Naive B cell (primary cell): ENCODE data around the gene CYP3A5. TPM values are rescaled to one million over a fixed set of nuclear protein-coding genes. Genes with fewer than 3 reads are reported as not detected.
"Not testable (repeated sequence)": the region's sequence is repeated elsewhere in the genome, so short reads cannot be mapped to it uniquely, and the experiment has no call there.

ENCODE experiments used
- ATAC-seq, 2 donors: fragments of 150-1000 bp; cut with Tn5 transposase; 2 replicates each; pipeline ENCODE4 v1.10.0; 2021; ENCODE audit warnings: low read depth in 2 of 2, mild to moderate bottlenecking in 2 of 2, moderate library complexity in 2 of 2
- DNase-seq: peaks from one replicate; pipeline ENCODE4 v3.0.0; 2022
- H3K27ac Mint-ChIP-seq, 6 donors: one replicate each; pipeline ENCODE4 v1.8.0; 2020 to 2022; ENCODE audit warnings: mild to moderate bottlenecking in 6 of 6, mixed read lengths in 6 of 6, moderate library complexity in 5 of 6, inconsistent platforms in 2 of 6
- H3K27me3 Mint-ChIP-seq, 3 donors: one replicate each; pipeline ENCODE4 v1.8.0; 2021 to 2022; ENCODE audit warnings: mixed read lengths in 3 of 3, mild to moderate bottlenecking in 1 of 3
- H3K36me3 Mint-ChIP-seq, 2 donors: one replicate each; pipeline ENCODE4 v1.8.0; 2020 to 2022; ENCODE audit warnings: mixed read lengths in 2 of 2, inconsistent platforms in 1 of 2, mild to moderate bottlenecking in 1 of 2
- H3K4me1 Mint-ChIP-seq, 3 donors: one replicate each; pipeline ENCODE4 v1.8.0; 2020 to 2022; ENCODE audit warnings: mixed read lengths in 3 of 3, inconsistent platforms in 1 of 3, mild to moderate bottlenecking in 1 of 3, moderate library complexity in 1 of 3
- H3K4me3 Mint-ChIP-seq, 8 donors: one replicate each; pipeline ENCODE4 v1.8.0; 2020 to 2022; ENCODE audit warnings: mild to moderate bottlenecking in 8 of 8, mixed read lengths in 8 of 8, moderate library complexity in 8 of 8, inconsistent platforms in 2 of 8
- H3K9me3 Mint-ChIP-seq, 7 donors: one replicate each; pipeline ENCODE4 v1.8.0; 2020 to 2022; ENCODE audit warnings: mixed read lengths in 7 of 7, mild to moderate bottlenecking in 5 of 7, inconsistent platforms in 2 of 7, moderate library complexity in 1 of 7
- polyA plus RNA-seq, 6 donors: library from polyadenylated mRNA; unstranded; fragments of 300-500 nt; fragmentation: Illumina TruSeq; gene quantifications; one replicate each; pipeline ENCODE4 v1.2.3, GENCODE V29; 2021; ENCODE audit warnings: low read depth in 6 of 6

The CYP3A5 gene
- polyA plus RNA-seq, result under 1 TPM in 2 of 6 donors, not detected in 4; 0.40 to 0.52 TPM

DNA sequence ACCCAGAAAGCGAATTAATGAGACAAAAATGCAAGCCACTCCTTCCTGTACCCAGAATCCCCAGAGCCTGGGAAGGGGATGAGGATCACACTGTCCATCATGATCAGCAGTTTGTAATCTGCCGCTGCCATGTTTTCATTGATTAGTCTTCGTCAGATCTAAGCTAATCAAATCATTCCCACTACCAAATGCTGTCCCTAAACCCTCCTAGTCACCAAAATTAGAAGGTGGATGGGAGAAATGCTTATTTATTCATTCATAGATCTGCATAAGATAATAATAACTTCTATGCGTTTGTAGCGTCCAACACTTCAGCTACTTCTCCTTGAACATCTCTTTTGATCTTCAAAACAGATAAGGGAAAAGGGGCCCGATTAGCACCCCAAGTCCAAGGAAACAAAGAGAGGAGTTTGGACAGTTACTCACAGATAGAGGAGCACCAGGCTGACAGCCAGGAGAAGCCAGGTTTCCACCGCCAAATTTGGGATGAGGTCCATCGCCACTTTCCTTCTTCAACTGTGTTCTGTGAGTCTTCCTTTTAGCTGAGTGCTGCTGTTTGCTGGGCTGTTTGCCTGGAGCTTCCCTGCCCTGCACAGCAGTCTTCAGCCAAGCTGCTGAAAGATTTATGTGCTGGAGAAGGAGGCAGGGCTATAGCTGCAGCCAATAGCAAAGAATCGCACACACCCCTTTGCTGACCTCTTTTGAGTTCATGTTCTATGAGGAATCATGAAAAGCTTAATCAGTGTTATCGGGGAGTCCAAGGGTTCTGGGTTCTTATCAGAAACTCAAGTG is at the start of gene CYP3A5:
CYP3A5 (minus strand) TSS at position 597 of the 792 bp plus-strand sequence; CDS start at position 497, 100 bp downstream.
- Mint-ChIP-seq H3K4me3 (no peak within 1 kb of the TSS), H3K27me3 (peaks cover 4 to 24% (median 16%) of the 10 kb centered on the region in 3 donors), H3K4me1 (peaks cover 0 to 5% (median 4%) of the 10 kb centered on the region in 3 donors), H3K27ac (peak within 1 kb of the TSS in 1 of 6 donors; percentile 39), H3K9me3 (peaks cover 4 to 18% (median 12%) of the 10 kb centered on the region in 7 donors), H3K36me3 (peaks cover 17 to 20% of the 10 kb centered on the region in 2 donors)
- ATAC-seq (no peak), DNase-seq (no peak)

DNA sequence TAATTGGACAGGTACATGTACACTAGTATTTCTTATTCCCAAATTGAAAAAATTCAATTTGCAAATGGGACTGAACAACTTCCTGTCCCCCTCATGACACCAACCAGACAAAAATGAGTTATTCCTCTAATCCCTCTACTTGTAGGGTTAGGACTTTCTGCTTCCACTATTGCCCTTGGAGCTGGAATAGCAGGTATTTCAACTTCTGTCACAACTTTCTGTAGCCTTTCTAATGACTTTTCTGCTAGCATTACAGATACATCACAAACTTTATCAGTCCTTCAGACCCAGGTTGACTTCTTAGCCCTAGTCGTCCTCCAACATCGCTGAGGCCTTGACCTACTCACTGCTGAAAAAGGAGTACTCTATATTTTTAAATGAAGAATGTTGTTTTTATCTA is 48.8 kb upstream of the CYP3A5 start:
- ATAC-seq (no peak), DNase-seq (no peak)
- Mint-ChIP-seq H3K4me1 (no peaks in the 10 kb centered on the region), H3K4me3 (no peak overlapping the region), H3K9me3 (peaks cover 0 to 2% (median 0%) of the 10 kb centered on the region in 7 donors), H3K27me3 (peaks cover 8 to 12% (median 11%) of the 10 kb centered on the region in 3 donors), H3K36me3 (peaks cover 0 to 12% of the 10 kb centered on the region in 2 donors), H3K27ac (no peak overlapping the region)

DNA sequence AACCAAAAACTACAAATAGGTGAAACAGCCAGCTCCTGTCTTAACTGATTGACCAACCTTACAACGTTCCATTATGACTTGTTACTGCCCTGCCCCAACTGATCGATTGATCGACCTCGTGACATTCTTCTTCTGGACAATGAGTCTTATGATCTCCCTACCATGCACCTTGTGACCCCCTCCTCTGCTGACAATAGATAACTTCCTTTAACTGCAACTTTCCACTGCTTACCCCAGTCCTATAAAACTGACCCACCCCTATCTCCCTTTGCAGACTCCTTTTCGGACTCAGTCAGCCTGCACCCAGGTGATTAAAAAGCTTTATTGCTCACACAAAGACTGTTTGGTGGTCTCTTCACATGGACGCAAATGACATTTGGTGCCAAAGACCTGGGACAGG is 43.4 kb upstream of the CYP3A5 start:
- not testable (repeated sequence) for DNase-seq, H3K4me1 Mint-ChIP-seq, ATAC-seq, H3K4me3 Mint-ChIP-seq, H3K9me3 Mint-ChIP-seq, H3K27ac Mint-ChIP-seq
- peaks cover 16 to 19% (median 17%) of the 10 kb centered on the region in 3 donors for H3K27me3 Mint-ChIP-seq
- peaks cover 0 to 15% of the 10 kb centered on the region in 2 donors for H3K36me3 Mint-ChIP-seq

DNA sequence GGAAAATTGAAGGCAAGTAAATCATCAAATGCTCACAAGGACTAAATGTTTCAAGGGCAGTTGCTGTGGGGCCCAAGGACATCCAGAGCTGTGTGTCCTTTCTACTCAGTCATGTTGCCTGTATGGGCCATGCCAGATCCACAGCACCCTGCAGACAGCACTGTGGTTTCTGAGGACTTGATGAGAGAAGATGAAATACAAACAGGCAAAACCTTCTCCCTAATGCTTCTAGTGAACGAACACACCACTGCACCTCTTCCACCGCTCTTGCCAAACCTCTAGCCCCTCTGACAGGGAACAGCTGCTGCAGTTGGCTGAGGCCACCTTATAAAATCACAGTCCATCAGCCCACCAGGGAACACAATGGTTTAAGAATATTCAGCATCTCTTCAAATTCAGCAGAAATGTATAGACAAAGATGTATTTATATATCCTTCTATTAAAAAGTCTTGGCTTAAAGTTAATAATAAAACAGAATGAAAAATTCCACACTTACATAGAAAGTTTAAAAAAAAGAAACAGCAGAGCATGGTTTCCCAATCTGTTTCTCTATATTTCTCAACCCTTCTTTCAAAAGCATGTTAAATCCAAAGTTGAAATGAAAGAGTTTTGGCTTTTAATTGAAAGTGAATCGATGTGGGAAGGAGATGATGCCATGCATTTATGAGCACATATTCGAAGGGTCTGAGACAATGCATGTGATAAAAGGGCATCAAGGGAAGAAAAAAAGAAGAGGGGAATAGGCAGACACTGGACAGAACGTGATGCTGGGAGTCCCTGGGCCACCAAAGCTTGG is 41.2 kb upstream of the CYP3A5 start:
- H3K36me3 Mint-ChIP-seq, result peaks cover 0 to 15% of the 10 kb centered on the region in 2 donors
- no peak overlapping the region for H3K27ac Mint-ChIP-seq
- H3K4me3 Mint-ChIP-seq, result peak overlapping the region in 1 of 8 donors; percentile 26
- no peak for ATAC-seq
- H3K27me3 Mint-ChIP-seq, result peaks cover 16 to 22% (median 19%) of the 10 kb centered on the region in 3 donors
- H3K9me3 Mint-ChIP-seq, result peaks cover 0 to 4% (median 0%) of the 10 kb centered on the region in 7 donors
- H3K4me1 Mint-ChIP-seq, result no peaks in the 10 kb centered on the region
- no peak for DNase-seq

DNA sequence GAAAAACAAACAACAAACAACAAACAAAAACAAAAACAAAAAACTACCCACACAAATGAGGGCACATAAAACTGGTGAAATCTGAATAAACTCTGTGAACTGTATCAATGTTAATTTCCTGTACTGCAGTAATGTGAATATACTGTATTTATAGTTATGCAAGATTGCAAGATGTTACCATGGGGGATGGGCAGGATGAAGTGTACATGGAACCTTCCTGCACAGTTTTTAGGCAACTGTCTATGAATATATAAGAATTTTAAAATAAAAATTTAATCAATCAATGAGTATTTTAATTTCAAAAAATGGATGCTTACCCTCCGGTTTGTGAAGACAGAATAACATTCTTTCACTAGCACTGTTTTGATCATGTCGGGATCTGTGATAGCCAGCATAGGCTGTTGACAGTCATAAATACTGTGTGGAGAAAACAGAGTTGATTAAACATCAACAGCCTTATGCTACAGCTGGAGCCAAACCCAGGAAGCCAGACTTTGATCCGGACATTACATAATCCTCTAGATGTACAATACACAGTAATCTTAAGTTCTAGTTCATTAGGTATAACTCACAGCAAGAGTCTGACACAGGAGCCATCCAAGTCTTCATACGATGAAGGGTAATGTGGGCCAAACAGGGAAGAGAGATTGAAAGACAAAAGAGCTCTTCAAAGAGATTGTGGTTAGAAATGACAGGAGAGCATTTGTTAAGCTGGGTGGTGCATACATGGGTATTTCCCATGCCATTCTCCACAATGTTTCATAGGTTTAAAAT is 40.4 kb upstream of the CYP3A5 start:
- Mint-ChIP-seq H3K27ac (no peak overlapping the region), H3K4me1 (no peaks in the 10 kb centered on the region), H3K27me3 (peaks cover 16 to 22% (median 19%) of the 10 kb centered on the region in 3 donors), H3K9me3 (peaks cover 0 to 5% (median 0%) of the 10 kb centered on the region in 7 donors), H3K36me3 (peaks cover 5 to 15% of the 10 kb centered on the region in 2 donors), H3K4me3 (no peak overlapping the region)
- ATAC-seq (no peak), DNase-seq (no peak)

DNA sequence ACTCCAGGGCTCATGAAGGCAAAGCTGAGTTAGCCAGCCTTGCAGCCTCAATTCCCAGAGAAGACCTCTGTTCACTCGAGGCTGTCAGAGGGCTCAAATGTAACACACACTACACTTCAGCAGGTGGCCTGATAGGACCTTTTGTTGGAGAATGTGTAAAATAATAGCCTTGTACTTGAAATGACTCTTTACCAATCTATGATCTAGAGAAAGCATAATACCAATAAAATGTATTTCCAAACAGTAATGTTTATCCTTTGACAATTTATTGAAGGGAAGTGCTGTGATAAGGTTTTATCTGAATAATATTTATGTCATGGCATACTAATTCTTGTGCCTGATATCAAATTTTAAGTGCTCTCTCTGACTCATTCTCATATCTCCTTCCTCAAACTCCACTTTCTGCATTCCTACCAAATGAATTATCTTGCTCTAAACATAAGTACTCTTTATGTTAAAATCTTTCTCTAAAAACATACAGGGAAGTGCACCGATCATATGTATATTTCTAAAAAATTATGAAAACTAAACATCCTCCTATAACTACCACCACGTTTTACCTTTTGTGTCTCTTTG is 34.3 kb upstream of the CYP3A5 start:
- DNase-seq, result no peak
- Mint-ChIP-seq H3K27ac (no peak overlapping the region), H3K36me3 (peaks cover 0 to 16% of the 10 kb centered on the region in 2 donors), H3K9me3 (peaks cover 0 to 19% (median 7%) of the 10 kb centered on the region in 7 donors), H3K4me1 (no peaks in the 10 kb centered on the region), H3K4me3 (no peak overlapping the region), H3K27me3 (peaks cover 0 to 11% (median 3%) of the 10 kb centered on the region in 3 donors)
- no peak for ATAC-seq

DNA sequence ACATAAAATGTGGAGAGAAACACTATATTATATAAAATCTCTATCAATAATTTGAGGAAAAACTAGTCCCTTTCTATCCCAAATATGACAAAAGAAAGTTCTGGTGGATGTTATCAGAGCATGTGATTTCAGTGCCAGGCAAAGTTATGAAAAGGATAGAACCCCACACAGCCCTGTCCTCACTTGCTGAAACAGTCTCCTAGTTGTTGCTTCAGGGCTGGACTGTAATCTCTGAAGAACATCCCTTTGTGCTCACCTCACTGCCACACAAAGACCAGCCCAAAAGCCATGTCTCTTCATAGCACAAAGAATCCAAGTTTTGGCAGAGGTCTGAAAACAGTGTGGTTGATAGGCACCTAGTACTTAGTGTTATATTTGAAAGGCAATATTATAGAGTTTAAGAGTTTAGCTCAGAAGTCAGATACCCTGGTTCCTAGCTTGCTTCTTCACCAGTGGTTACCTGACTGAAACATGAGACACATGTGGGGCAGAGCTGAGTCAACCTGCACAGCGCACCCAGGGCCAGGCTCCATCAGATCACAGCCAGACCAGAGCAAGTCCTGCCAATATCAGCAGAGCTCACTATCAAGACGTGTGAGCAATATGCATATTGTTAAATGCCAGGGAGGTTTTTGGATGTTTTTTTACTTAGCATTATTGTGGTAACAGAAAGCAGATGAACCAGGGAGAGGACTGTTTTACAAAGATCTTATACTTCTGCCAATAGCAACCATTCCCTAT is 30.2 kb upstream of the CYP3A5 start:
- Mint-ChIP-seq H3K36me3 (peaks cover 22 to 43% of the 10 kb centered on the region in 2 donors), H3K27me3 (peaks cover 0 to 7% (median 3%) of the 10 kb centered on the region in 3 donors), H3K9me3 (peaks cover 6 to 53% (median 33%) of the 10 kb centered on the region in 7 donors), H3K4me3 (no peak overlapping the region), H3K27ac (no peak overlapping the region), H3K4me1 (no peaks in the 10 kb centered on the region)
- DNase-seq (no peak), ATAC-seq (no peak)

DNA sequence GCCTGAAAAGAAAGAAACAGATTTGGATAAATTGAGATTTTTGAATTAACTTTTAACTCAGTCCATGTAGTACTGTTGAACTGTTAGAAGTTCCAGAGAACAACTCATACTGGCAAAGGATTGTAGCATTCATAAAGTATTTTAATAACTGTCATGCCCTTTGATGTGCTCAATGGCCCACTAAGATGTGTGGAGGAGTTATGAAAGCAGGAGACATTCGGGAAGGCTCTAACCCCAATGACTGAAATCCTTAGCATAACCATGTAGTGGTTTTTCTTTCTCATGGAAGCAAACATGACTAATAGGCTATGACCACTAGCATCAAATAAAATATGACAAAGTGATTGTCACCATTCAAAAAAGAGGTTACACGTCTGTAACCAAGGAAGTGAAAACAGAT is 29.5 kb upstream of the CYP3A5 start:
- H3K27me3 Mint-ChIP-seq, result peaks cover 0 to 7% (median 1%) of the 10 kb centered on the region in 3 donors
- no peak for ATAC-seq
- no peak for DNase-seq
- H3K4me3 Mint-ChIP-seq, result no peak overlapping the region
- H3K9me3 Mint-ChIP-seq, result peaks cover 6 to 49% (median 29%) of the 10 kb centered on the region in 7 donors
- no peak overlapping the region for H3K27ac Mint-ChIP-seq
- peaks cover 22 to 37% of the 10 kb centered on the region in 2 donors for H3K36me3 Mint-ChIP-seq
- no peaks in the 10 kb centered on the region for H3K4me1 Mint-ChIP-seq

DNA sequence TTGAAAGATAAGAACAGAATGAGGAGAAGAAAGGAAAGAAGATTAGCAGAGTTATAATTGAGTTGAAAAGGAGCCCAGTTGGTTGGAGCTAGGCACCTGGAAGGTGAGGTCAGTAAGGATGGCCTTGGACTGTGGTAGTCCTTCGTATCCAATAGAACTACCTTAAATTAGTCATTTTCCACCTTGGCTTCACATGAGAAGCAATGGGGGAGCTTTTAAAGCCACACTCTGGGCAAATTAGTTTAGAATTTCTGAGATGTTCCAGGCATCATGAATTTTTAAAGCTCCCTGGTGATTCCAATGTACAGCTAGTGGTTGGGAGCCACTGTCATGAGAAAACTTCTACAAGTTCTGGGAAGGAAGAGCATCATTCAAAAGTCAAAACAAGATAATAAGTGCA is 27.3 kb upstream of the CYP3A5 start:
- no peak overlapping the region for H3K27ac Mint-ChIP-seq

DNA sequence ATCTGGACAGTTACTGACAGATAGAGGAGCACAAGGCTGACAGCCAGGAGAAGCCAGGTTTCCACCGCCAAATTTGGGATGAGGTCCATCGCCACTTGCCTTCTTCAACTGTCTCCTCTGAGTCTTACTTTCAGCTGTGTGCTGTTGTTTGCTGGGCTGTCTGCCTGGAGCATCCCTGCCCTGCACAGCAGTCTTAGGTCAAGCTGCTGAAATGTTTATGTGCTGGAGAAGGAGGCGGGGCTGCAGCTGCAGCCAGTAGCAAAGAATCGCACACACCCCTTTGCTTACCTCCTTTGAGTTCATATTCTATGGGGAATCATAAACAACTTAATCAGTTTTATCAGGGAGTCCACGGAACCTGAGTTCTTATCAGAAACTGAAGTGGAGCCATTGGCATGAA is 20.1 kb upstream of the CYP3A5 start:
- no peak for DNase-seq
- ATAC-seq, result no peak
- Mint-ChIP-seq H3K4me3 (no peak overlapping the region), H3K9me3 (peaks cover 0 to 23% (median 3%) of the 10 kb centered on the region in 7 donors), H3K36me3 (peaks cover 0 to 18% of the 10 kb centered on the region in 2 donors), H3K27ac (no peak overlapping the region), H3K27me3 (peaks cover 4 to 33% (median 10%) of the 10 kb centered on the region in 3 donors), H3K4me1 (no peaks in the 10 kb centered on the region)

More for the DNA sequence above, 27.3 kb upstream of the CYP3A5 start:
- no peak overlapping the region for H3K4me3 Mint-ChIP-seq
- ATAC-seq (no peak), DNase-seq (no peak)
- H3K36me3 Mint-ChIP-seq, result peaks cover 22 to 47% of the 10 kb centered on the region in 2 donors
- peaks cover 0 to 6% (median 4%) of the 10 kb centered on the region in 3 donors for H3K27me3 Mint-ChIP-seq
- peaks cover 6 to 62% (median 29%) of the 10 kb centered on the region in 7 donors for H3K9me3 Mint-ChIP-seq
- H3K4me1 Mint-ChIP-seq, result no peaks in the 10 kb centered on the region

DNA sequence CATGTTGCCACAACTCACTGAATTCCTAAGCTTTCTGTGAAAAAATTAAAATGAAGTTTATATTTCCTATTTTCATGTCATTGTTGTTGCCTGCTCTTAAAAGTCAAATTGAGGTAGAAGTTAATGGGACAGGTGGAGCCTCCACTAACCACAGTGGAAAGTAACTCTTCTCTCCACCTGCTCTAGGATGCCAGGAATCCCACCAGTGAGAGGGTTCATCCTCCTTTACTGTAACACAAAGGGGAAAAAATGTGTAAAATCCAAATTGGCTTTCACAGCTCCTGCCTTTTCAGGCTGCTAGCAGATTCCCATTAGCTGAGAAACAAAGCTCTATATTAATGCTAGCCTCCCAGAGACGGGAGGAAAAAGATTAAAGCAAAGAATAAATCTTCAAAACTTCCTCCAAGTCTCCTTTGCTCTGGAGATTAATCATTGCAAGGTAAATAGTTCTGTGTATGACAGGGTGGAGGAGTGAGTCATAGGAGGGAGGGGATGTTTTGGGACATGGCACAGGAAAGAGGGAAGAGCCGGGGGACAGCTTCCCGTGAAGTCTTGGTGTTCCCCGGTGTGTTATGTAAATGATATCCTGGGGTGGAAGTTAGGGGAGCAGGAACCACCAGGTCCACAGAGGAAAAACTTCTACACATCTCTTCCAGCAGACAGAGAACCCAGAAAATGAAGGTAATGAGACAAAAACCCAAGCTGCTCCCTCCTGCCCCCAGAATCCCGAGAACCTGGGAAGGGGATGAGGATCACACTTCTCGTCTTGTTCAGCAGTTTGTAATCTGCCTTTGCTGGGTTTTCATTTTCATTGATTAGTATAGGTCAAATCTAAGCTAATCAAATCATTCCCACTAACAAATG is 19.3 kb upstream of the CYP3A5 start:
- H3K27ac Mint-ChIP-seq, H3K4me3 Mint-ChIP-seq, DNase-seq, H3K4me1 Mint-ChIP-seq, ATAC-seq: not testable (repeated sequence)
- peaks cover 0 to 21% (median 3%) of the 10 kb centered on the region in 7 donors for H3K9me3 Mint-ChIP-seq
- peaks cover 0 to 18% of the 10 kb centered on the region in 2 donors for H3K36me3 Mint-ChIP-seq
- H3K27me3 Mint-ChIP-seq, result peaks cover 4 to 33% (median 10%) of the 10 kb centered on the region in 3 donors
